HG03354 (cell line): ENCODE results near the gene TSPAN17.
A peak's percentile ranks its signal among the peaks of the same experiment; 100 is the strongest.

Experiments
- ATAC-seq: cut with Tn5 transposase; IDR thresholded peaks from one replicate; pipeline ENCODE4 v1.9.1; 2021; ENCODE audit warnings: mild to moderate bottlenecking; ENCODE audit not compliant: unreplicated experiment, poor library complexity, severe bottlenecking

Gene TSPAN17

DNA sequence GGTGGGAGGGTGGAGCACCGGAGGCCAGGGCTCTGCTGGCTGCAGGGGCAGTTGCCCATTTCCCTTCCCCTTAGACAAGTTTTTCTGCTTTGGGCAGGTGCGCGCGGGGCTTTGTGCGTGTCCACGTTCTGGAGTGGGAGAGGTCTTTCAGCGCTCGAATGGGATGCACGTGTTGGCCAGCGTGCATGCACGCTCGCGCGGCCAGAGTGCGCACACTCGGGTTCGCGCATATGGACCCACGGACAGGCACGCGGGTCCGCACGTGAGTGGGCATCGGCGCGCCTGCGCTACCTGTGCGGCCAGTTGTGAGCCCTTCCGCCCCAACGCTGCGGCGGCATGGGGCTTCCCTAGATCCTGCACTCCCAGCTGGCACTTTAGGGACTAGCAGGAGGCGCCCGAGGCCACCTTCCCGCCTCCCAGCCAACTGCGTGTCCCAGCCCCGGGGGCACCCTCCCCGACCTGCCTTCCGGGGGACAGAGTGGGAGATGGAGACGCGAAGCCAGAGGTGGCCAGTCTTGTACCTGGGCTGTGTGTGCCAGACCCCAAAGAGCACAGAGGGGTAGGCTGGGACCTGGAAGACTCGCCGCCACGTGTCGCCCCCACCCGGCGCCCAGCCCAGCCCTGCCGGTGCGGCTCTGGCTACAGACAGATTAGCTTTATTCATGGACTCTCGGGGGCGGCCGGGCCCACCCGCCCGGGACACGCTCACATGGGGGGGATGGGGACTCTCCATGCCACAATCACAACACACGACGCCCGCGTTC, 27.5 kb upstream of the TSPAN17 start:
- ATAC-seq: no peak

- ATAC-seq: no peak
Measured at GRCh38 chr5:176620333-176620981, 26.8 kb upstream of the TSPAN17 start.

DNA sequence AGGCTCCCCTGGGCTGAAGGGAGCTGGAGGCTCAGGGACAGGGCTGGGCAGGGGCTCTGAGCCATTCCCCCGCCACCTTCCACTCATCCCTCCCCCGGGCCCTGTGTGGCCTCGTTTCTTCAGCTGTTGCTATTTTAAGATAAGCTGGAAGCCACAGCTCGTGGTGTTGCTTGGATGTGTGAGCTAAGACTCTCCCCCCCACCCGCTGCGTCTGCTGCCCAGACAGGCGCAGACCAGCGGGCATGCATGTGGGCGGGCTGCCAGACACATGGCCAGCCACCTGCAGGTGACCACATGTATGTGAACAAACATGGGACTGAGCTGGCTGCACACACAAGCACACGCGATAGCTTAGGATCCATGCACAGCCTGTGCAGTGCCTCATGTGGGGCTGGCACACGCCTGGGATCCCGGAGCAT, 25.6 kb upstream of the TSPAN17 start:
- ATAC-seq: no peak

DNA sequence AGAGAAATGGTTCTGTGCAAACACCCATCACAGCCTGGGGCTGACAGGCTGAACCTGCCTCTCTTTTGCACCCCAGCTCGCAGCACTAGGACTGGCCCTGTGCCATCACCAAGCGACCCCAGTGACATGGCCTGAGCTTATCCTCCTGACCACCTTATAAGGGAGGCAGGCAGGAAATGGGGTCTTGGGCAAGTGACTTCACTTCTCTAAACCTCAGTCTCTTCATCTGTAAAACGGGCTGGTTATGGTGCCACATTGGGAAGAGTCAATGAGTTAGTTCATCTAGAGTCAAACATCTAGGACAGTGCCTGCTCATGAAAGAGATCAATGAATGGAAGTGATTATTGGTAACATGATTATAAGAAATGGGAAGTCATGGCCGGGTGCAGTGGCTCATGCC, 23.1 kb upstream of the TSPAN17 start:
- ATAC-seq: no peak

DNA sequence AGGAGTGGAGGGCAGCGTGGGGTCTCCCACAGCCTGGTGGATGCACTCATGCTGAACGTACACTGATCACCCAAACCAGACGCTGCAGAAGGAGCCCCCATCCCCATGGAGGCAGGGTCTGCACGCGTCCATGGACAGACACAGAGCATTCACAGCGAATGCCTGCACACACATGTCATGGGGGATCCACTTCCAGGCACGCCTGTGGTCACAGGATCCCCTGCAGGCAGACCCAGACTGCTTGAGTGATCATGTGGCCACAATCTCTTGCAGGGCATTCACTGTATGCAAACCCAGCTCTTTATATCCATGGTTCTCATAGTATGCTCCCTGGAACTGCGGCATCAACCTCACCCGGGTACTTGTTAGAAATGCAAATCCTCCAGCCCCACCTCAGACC, 22.3 kb upstream of the TSPAN17 start:
- ATAC-seq: no peak

- no peak for ATAC-seq
Measured at GRCh38 chr5:176625512-176625911, 21.8 kb upstream of the TSPAN17 start.

- no peak for ATAC-seq
Measured at GRCh38 chr5:176625966-176626875, 21.1 kb upstream of the TSPAN17 start.

GRCh38 chr5:176626876-176627236, 20.4 kb upstream of the TSPAN17 start:
- ATAC-seq: no peak

DNA sequence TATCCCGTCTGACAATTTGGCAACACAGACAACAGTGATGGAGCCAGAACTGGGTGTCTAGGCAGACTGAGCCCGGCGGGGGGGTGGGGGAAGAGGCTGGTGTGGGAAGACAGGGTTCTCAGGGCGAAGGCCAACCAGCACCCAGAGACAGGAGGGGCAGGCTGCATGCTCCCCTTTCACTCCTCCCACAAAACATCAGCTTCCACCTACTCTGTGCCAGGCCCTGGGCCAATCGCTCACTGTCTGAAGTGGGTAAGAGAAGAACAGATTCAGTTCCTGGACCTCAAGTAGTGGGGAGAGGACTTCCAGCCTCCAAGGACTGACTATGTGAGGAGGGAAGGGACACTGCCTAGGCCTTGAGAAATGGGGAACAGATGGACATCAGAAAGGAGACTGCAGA, 19.7 kb upstream of the TSPAN17 start:
- no peak for ATAC-seq

- no peak for ATAC-seq
Measured at GRCh38 chr5:176628406-176629228, 18.7 kb upstream of the TSPAN17 start.

GRCh38 chr5:176629317-176629852, 17.9 kb upstream of the TSPAN17 start:
- no peak for ATAC-seq

- ATAC-seq: peak; percentile 83
Measured at GRCh38 chr5:176629853-176630680, 17.2 kb upstream of the TSPAN17 start, which contains the start of the genes EIF4E1B and SNCB. TSS of gene EIF4E1B (plus strand) at chr5:176630675. CDS start at chr5:176642788, 12,113 bp downstream. TSS of gene SNCB (minus strand) at chr5:176630534. CDS start at chr5:176629654, 880 bp downstream.

DNA sequence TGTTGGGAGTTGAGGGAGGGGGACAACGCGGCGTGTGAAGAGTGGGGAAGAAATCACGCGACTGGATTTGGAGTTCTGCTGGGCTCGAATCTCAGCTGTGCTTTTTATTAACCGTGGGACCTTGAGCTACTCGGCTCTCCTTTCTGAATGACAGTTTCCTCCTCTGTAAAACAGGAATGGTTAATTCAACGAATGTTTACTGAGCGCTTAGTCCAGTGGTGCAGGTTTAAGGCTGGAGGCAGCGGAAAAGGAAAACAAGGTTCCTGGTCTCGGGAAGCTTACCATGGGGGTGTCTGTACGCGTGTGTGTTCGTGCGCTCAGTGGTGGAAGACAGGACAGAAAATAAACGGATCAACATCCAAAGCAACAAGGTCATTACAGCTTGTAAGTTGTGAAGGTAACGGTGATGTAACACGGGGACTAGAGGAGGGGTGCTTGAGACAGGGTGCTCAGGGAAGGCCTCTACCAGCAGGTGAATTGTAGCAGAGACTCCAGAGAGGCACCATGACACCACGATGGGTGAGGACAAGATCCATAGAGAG, 16.5 kb upstream of the TSPAN17 start:
- no peak for ATAC-seq

DNA sequence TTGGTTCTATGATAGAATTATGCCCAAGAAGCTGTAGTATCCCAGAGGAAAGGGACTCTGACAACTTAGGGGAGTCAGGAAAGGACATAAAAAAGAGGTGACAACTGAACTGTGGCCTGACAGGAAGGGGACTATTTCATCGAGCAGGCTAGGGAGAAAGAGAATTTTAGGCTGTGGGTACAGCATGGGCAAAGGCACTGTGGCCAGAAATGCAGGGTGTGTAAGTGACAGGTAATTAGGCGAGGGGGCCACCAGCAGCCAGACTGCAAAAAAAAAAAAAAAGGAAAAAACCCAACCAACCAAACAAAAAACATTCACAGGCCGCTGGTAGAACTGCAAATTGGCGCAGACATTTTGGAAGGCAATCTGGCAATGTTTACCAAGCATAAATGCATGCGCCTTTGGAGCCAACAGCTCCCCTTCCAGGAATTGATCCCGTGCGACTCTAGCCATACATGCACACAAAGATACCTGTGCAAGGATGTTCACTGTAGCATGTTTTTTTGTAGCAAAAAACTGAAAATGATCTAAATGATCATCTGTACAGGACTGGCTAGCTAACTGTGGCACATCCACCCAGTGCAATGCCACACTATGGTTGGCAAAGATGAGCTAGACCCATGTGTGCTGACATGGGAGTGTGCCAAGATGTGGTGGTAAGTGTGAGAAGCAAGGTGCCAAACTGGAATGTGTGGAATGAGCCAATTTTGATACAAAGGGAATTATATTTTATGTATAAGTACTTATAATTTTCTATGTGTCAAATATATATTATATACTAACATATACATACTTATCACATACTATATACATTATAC, 15.7 kb upstream of the TSPAN17 start:
- no peak for ATAC-seq

- ATAC-seq: no peak
Measured at GRCh38 chr5:176632745-176633144, 14.5 kb upstream of the TSPAN17 start.

DNA sequence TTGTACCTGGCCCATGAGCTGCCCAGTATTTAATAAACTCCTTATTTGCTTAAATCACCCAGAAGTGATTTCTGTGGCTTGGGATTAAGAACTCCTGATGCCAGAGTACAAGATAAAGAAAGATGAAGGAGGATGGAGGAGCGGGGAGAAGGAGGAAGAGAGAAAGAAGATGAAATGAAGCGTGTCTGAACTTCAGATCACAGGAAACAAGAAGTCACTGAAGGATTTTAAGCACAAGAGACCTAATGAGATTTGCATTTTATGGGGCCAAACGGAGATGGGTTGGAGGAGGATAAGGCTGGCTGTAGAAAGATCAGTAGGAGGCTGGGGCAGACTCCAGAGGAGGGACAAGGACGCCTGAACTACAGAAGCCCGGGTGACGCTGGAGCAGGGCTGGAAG, 13.7 kb upstream of the TSPAN17 start:
- no peak for ATAC-seq

DNA sequence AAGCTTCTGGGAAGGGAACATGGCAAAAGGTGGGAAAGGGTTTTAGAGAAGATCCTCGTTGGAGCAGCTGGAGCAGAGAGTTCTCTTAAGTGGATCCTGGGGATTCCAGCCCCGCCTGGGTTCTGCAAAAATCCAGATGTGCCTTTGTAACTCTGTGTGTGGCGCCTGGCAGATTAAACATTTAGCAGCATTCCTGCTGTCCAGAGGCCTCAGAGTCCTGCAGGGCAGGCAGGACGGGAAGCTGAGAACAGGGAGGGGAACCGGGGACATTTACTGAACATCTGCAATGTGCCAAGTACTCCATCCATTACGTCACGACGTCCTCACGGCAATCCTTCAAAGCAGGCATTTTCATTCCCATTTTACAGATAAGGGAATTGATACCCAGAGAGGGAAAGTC, 10.9 kb upstream of the TSPAN17 start:
- ATAC-seq: no peak
